Posterior cingulate gyrus (tissue), 11 donors: ENCODE measurements around the gene ARID1B.

Experiments used
- DNase-seq, 10 donors: peaks; one replicate each; pipeline versions ENCODE4 v3.0.0 to v3.0.0-alpha.2; 2020 to 2021; ENCODE audit warnings: mixed read lengths in 3 of 10
- intact Hi-C: fragments of 100-400 bp; cut with DNase I; formaldehyde crosslinking; loops from one replicate; pipeline ENCODE4 v1.15.1; 2023

ARID1B gene

GRCh38 chr6:156889469-156889868, 112.3 kb downstream of the ARID1B start:
- DNase-seq, result no peak
- intact Hi-C loops, result loop anchor here (10.0 kb wide), 1 partner anchor 285 kb away; no protein-coding TSS in a partner anchor

- DNase-seq, result no peak
- intact Hi-C loops, result loop anchor here (10.0 kb wide), 1 partner anchor 285 kb away; no protein-coding TSS in a partner anchor
These were observed 112.8 kb downstream of the ARID1B start for GRCh38 chr6:156889986-156890385.

- intact Hi-C loops, result no loop called here
- no peak for DNase-seq
These were observed 113.6 kb downstream of the ARID1B start for GRCh38 chr6:156890627-156891314.

GRCh38 chr6:156897907-156898531, 120.8 kb downstream of the ARID1B start:
- no peak for DNase-seq
- intact Hi-C loops, result no loop called here

GRCh38 chr6:156899071-156899470, 121.9 kb downstream of the ARID1B start:
- no peak for DNase-seq
- intact Hi-C loops, result no loop called here

- intact Hi-C loops, result no loop called here
These were observed 122.5 kb downstream of the ARID1B start for GRCh38 chr6:156899532-156900135.

GRCh38 chr6:156900292-156900691, 123.1 kb downstream of the ARID1B start:
- no peak for DNase-seq
- intact Hi-C loops, result no loop called here

More at GRCh38 chr6:156899532-156900135, 122.5 kb downstream of the ARID1B start:
- DNase-seq, result no peak

GRCh38 chr6:156901309-156902019, 124.3 kb downstream of the ARID1B start:
- intact Hi-C loops, result no loop called here
- no peak for DNase-seq

DNA sequence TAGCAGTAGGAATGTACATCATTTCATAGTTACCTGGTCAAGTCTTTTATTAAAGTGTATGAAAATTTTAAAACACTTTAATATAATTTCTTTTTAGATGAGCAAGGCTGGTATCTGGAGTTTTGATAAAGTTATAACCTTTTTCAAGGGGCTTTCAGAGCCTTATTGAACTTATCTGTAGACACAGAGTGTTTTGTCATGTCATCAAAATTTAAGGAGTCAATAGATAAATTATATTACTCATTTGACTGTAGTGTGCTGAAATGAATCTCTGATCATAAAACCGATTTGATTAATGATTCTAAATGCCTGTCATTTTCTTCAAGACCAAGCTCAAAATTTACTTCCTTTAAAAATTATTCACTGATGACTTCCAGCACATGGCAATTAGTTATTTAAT, 125.6 kb downstream of the ARID1B start:
- intact Hi-C loops, result no loop called here
- DNase-seq, result no peak

DNA sequence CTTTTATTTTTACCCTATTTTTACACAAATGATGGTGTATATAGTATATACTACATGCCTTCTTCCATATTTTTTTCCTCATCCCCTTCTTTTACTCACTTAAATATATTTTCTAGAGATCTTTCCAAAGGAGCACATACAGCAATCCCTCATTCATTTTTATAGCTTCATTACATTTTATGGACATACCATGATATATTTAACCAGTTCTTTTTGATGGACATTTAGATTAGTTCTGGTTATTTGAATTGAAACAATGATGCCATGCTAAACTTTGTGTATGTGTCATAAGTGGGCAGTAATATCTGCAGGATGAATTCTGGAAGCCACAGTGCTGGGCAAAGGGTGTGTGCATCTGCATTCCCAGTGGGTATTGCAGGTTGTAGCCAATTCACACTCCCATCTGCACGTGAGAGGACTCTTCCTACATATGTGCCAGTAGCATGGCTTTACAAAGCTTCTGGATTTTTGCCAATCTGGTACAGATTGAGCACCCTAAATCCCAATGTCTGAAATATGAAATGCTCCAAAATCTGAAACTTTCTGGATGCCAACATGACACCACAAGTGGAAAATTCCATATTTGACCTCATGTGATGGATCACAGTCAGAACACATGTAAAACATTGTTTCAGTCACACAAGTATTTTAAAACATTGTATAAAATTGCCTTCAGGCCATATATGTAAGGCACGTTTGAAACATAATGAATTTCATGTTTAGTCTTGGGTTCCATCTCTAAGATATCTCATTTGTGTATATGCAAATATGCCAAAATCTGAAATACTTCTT, 127.2 kb downstream of the ARID1B start:
- intact Hi-C loops, result no loop called here
- no peak for DNase-seq

DNA sequence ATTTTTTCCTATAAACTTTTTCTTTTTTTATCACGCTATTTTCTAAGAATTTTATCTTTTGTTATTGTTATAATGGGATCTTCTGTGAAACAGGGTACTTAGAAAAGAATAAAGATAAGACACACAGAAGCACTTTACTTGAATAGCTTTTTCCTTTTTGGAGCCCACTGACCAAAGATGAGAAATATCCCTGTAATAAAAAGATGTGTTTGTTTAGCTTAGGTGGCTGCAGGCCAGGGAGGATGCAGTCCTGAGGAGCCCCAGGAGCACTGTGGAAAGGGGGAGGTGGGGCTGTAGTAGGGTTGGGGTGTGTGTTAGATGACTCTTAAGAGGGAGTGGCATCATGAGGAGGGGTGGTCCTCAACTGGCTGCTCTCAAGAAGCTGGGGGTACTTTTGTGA, 128.6 kb downstream of the ARID1B start:
- no peak for DNase-seq
- intact Hi-C loops, result no loop called here

DNA sequence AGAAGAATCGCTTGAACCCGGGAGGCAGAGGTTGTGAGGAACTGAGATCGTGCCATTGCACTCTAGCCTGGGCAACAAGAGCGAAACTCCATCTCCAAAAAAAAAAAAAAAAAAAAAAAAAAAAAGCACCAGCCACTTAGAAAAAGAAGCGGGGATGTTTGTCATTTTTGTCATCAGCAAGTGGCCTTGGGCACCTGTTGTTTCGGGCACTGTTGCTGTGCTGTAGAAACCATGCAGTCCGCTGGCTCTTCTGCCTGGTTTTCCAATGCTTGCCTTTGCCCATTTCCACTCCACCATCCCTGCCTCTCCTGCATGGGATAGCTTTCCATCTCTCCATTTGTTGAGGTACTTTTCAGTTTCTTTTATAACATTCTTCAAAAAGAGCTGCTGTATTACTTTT, 129.3 kb downstream of the ARID1B start:
- DNase-seq, result no peak
- intact Hi-C loops, result no loop called here

GRCh38 chr6:156909212-156910010, 132.2 kb downstream of the ARID1B start:
- intact Hi-C loops, result no loop called here
- DNase-seq, result no peak

GRCh38 chr6:156910011-156910334, 132.8 kb downstream of the ARID1B start:
- intact Hi-C loops, result no loop called here
- DNase-seq, result no peak

GRCh38 chr6:156910938-156911337, 133.8 kb downstream of the ARID1B start:
- intact Hi-C loops, result no loop called here
- no peak for DNase-seq

- intact Hi-C loops, result no loop called here
- DNase-seq, result no peak
These were observed 134.4 kb downstream of the ARID1B start for GRCh38 chr6:156911581-156911980.

DNA sequence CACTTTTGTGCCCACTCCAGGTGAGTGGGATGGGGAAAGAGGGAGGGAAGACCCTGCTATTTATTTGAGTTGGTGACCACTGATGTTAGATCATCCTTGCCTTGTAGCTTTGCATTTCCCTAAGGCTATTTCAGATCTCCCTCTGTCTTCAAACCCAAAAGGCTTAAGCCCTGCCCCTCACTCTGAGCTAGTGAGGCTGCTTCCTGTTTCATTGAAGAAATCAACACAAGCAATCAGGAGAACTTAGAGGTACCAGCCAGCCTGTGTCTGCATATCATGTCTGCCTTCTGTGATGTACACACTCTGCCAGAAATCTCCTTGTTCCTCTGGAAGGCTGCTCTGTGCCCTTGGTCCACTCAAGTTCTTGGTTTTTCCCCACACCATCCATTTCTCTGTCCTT, 135.3 kb downstream of the ARID1B start:
- intact Hi-C loops, result no loop called here
- no peak for DNase-seq

DNA sequence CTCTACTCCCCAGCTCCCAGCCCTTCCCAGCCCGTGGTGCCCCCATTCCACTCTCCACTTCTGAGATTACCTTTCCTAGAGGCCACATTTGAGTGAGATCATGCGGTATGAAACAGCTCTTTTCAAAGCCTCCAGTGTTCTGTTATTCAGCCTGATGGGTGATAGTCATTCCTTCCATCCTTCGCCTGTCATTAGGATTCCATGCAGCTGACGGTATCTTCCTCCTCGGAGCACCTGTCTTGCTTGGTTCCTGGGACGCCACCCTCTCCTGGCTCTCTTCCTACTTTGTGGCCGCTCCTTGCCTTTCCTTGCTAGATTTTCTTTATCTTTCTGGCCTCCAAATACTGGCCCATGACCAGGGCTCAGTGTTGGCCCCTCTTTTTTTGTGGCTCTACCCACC, 137.0 kb downstream of the ARID1B start:
- intact Hi-C loops, result no loop called here
- DNase-seq, result no peak

DNA sequence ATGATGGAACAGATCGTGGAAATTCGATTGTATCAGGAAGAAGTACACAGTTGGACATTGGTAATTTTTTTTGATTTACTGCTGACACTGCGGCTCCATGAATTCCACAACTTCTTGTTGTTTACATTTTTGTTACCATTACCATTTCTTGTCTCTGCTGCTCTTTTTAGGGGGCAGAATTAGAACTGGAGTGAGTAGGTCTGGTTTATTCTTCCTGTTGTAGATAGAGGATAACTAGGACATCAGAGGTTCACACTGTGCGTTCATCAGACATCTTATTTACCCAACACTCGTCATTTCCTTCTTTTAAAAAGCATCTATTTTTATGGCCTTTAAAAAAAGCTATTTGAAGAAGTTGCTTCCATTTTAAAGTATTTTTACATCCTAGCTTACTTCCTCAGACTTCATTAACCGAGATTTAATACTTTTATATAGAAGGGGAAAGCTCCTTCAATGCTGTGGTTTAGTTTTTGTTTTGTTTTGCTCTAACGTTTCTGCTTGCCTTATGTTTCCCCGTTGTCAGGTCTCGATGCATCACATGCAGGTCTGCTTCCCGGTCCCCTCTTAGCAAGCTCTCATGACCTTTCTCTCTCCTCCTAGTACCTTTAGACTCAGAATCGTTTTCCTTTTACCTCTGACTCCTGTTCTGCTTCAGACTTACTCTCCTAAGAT, 139.1 kb downstream of the ARID1B start:
- DNase-seq, result no peak
- intact Hi-C loops, result no loop called here
